Measurements from ENCODE around the gene PSPN. TPM values are rescaled to one million over a fixed set of nuclear protein-coding genes. Genes with fewer than 3 reads are reported as not detected.

Gene PSPN
- total RNA-seq, 4 donors from 2014 or later = 1.4 to 3.7 (median 1.8) TPM

DNA sequence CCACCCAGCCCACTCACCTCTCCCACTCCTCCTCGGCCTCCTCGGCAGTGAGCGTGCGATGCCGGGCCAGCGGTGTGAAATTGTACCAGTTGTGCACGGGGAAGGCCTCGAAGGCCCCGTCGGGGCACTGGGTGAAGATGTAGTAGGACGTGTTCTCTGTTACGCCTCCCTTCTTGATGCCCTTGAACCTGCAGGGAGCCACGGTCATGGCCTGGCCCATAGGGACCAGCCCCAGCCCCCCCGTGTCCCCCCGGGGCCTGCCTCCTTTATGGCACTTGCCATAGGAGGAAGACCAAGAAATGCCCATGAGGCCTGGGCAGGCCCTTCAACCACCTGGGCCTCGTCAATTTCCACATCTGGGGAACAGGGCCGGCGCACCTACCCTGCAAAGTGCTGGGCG lies 11.6 kb upstream of the PSPN start:
- no peaks in the 10 kb centered on the region for H3K9me3 ChIP-seq
- H3K27me3 ChIP-seq = no peaks in the 10 kb centered on the region
- in situ Hi-C loops (cut with MboI; ENCODE audit: low pct_ligation_motif_present in 1 of 4, low pct_unique_long_range_greater_than_20kb in 1 of 4, low sequenced_read_pairs in 3 of 4) = no loop called here
- intact Hi-C loops (cut with DNase I; ENCODE audit: low total_unique reads) = no loop called here
- peaks cover 0 to 48% (median 16%) of the 10 kb centered on the region in 4 donors for H3K36me3 ChIP-seq
- WGBS, 2 donors (ENCODE audit: low coverage in 1 of 2) = 94% methylated on average over 19 of the region's 19 CpGs; no CpG with 5 or more reads in 1 of the 2 donors
- no peak overlapping the region for H3K27ac ChIP-seq
- DNase-seq = no peak
- TF ChIP-seq POLR2A (IDR thresholded peaks at IDR 0.05) (no peak), POLR2AphosphoS5 (IDR thresholded peaks at IDR 0.05) (no peak), EP300 (IDR thresholded peaks at IDR 0.05; ENCODE audit: low read depth) (no peak)
- TF ChIP-seq, protein P1, sequence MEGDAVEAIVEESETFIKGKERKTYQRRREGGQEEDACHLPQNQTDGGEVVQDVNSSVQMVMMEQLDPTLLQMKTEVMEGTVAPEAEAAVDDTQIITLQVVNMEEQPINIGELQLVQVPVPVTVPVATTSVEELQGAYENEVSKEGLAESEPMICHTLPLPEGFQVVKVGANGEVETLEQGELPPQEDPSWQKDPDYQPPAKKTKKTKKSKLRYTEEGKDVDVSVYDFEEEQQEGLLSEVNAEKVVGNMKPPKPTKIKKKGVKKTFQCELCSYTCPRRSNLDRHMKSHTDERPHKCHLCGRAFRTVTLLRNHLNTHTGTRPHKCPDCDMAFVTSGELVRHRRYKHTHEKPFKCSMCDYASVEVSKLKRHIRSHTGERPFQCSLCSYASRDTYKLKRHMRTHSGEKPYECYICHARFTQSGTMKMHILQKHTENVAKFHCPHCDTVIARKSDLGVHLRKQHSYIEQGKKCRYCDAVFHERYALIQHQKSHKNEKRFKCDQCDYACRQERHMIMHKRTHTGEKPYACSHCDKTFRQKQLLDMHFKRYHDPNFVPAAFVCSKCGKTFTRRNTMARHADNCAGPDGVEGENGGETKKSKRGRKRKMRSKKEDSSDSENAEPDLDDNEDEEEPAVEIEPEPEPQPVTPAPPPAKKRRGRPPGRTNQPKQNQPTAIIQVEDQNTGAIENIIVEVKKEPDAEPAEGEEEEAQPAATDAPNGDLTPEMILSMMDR (IDR thresholded peaks at IDR 0.05) = no peak
- H3K4me1 ChIP-seq = peaks cover 3 to 10% (median 5%) of the 10 kb centered on the region in 4 donors
- H3K4me3 ChIP-seq = no peak overlapping the region

DNA sequence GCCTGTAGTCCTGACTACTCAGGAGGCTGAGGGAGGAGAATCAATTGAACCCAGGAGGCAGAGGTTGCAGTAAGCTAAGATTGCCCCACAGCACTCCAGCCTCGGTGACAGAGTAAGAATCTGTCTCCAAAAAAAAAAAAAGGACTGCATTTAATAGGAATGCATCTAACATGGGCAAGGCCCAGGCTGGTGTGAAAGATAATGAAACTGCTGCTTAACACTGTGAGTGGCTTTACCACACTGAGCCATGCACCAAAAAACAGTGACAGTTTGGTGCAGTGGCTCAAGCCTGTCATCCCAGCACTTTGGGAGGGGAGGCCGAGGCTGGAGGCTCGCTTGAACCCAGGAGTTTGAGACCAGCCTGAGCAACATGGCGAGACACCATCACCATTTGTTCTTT lies 8.6 kb upstream of the PSPN start:
- Histone ChIP-seq H3K9me3 (no peaks in the 10 kb centered on the region), H3K4me1 (no peaks in the 10 kb centered on the region), H3K4me3 (no peak overlapping the region), H3K27me3 (no peaks in the 10 kb centered on the region), H3K36me3 (peaks cover 0 to 65% (median 29%) of the 10 kb centered on the region in 4 donors), H3K27ac (no peak overlapping the region)
- WGBS, 2 donors (ENCODE audit: low coverage in 1 of 2) = 90 to 96% methylated on average over 3 to 4 of the region's 4 CpGs
- no peak for DNase-seq
- intact Hi-C loops (cut with DNase I; ENCODE audit: low total_unique reads) (no loop called here), in situ Hi-C loops (cut with MboI; ENCODE audit: low pct_ligation_motif_present in 1 of 4, low pct_unique_long_range_greater_than_20kb in 1 of 4, low sequenced_read_pairs in 3 of 4) (no loop called here)
- no peak for TF ChIP-seq POLR2AphosphoS5 (IDR thresholded peaks at IDR 0.05)
- no peak for TF ChIP-seq EP300 (IDR thresholded peaks at IDR 0.05; ENCODE audit: low read depth)
- TF ChIP-seq, protein P1 (IDR thresholded peaks at IDR 0.05) = no peak
- no peak for TF ChIP-seq POLR2A (IDR thresholded peaks at IDR 0.05)

DNA sequence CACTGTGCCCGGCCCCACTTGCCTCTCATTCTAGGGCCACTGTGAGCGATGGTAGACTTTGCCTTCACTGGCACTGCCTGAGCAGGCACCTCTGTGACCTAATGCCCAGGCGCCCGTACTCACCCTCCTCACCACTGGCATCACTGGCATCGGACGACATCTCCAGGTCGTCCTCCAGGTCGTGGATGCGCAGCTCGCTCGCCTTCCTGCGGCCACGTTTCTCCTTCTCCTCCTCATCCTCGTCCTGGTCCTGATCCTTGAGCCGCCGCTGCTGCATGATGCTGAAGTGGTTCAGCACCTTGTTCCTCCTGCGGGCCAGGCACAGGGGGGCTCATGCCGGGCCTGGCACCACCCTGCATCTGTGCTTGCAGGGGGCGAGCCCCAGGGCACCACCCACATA lies 7.5 kb upstream of the PSPN start:
- H3K4me1 ChIP-seq = no peaks in the 10 kb centered on the region
- H3K4me3 ChIP-seq = no peak overlapping the region
- DNase-seq = no peak
- no peaks in the 10 kb centered on the region for H3K9me3 ChIP-seq
- no peak overlapping the region for H3K27ac ChIP-seq
- in situ Hi-C loops (cut with MboI; ENCODE audit: low pct_ligation_motif_present in 1 of 4, low pct_unique_long_range_greater_than_20kb in 1 of 4, low sequenced_read_pairs in 3 of 4) = no loop called here
- no peaks in the 10 kb centered on the region for H3K27me3 ChIP-seq
- H3K36me3 ChIP-seq = peaks cover 0 to 54% (median 23%) of the 10 kb centered on the region in 4 donors
- TF ChIP-seq POLR2AphosphoS5 (IDR thresholded peaks at IDR 0.05) = no peak
- 94% methylated on average over 19 of the region's 19 CpGs; no CpG with 5 or more reads in 1 of the 2 donors for WGBS, 2 donors (ENCODE audit: low coverage in 1 of 2)
- intact Hi-C loops (cut with DNase I; ENCODE audit: low total_unique reads) = no loop called here

DNA sequence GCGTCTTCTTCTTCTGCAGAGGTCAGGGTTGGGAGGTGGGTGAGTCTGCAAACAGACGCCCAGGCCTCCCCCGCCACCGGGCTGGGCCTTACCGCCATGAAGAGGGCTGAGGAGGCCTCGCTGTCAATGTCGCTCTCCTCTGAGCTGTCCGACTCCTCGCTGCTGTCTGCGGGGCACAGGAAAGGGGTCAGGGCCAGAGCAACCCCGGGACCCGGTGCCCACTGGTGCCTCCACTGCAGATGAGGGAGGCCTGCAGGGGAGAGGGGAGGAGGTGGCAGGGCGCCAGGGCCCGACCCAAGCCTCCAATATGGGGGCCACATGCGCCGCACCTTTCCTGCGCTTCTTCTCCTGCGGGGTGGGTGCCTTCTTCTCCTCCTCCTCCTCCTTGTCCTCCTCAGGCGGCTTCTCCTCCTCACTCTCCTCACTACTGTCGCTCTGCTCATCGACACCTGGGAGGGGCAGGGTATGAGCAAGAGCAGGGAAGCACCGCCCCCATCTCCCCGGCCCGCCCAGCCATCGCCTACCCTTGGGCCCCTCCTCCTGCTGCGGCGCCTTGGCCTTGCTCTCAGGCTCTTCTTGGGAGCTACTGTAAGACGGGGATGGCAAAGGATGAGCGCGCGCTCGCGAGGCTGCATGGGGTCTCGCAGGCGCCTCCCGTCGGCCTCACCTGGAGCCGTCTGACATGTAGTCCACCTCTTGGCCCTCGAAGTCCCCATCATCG lies 5.5 kb upstream of the PSPN start:
- TF ChIP-seq, protein P1 (IDR thresholded peaks at IDR 0.05) = no peak
- TF ChIP-seq POLR2A (IDR thresholded peaks at IDR 0.05) = no peak
- no peak for TF ChIP-seq POLR2AphosphoS5 (IDR thresholded peaks at IDR 0.05)
- TF ChIP-seq EP300 (IDR thresholded peaks at IDR 0.05; ENCODE audit: low read depth) = no peak
- no peak overlapping the region for H3K4me3 ChIP-seq
- H3K36me3 ChIP-seq = peaks cover 0 to 44% (median 20%) of the 10 kb centered on the region in 4 donors
- no peak overlapping the region for H3K27ac ChIP-seq
- H3K4me1 ChIP-seq = no peaks in the 10 kb centered on the region
- no peaks in the 10 kb centered on the region for H3K9me3 ChIP-seq
- intact Hi-C loops (cut with DNase I; ENCODE audit: low total_unique reads) = no loop called here
- no peak for DNase-seq
- in situ Hi-C loops (cut with MboI; ENCODE audit: low pct_ligation_motif_present in 1 of 4, low pct_unique_long_range_greater_than_20kb in 1 of 4, low sequenced_read_pairs in 3 of 4) = no loop called here
- no peaks in the 10 kb centered on the region for H3K27me3 ChIP-seq
- 97% methylated on average over 15 to 40 of the region's 40 CpGs for WGBS, 2 donors (ENCODE audit: low coverage in 1 of 2)

All from transverse colon (tissue), 4 donors.